ENCODE results near the gene KIR2DL3.
"Not testable (repeated sequence)": the region's sequence is repeated elsewhere in the genome, so short reads cannot be mapped to it uniquely, and the experiment has no call there.

Gene KIR2DL3

DNA sequence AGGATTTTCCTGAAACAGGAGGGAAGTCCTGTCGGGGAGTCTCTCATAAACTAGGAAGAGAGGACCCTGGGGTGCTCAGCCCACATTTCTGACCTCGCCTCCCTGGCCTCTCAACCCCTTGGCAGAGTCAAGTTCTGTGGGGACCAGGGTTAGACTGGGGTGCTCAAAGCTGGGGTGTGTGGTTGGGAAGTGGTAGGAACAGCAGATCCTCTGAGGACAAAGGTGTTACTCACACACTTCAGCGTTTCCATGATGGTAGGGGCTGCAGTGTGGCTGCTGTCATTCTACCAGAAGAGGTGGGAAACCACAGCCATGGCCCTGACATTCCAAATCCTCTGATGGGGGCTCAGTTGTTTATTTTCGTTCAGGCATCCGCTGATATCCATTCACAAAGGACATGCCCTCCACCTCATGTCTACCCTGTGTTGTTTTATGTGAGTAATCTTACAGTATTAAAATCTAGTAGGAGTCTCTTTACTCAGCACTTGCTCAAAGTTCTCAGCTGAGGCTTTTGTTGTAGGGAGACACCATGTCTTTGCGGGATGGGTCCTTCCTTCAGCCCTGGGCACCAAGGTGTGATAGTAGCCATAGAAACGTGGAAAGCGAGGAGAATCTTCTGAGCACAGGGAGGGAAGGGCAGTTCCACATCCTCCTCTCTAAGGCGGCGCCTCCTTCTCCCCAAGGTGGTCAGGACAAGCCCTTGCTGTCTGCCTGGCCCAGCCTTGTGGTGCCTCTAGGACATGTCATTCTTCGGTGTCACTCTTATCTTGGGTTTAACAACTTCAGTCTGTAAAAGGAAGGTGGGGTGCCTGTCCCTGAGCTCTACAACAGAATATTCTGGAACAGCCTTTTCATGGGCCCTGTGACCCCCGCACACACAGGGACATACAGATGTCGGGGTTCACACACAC lies 1.5 kb downstream of the KIR2DL3 start:
- no peak overlapping the region for H3K4me3 ChIP-seq (ENCODE audit: insufficient read depth in 1 of 2, low read depth in 1 of 2, low read length in 2 of 2)
- H3K79me1 ChIP-seq (replicated peaks; ENCODE audit: low read length, poor library complexity, severe bottlenecking) = no peaks in the 10 kb centered on the region
- no peak overlapping the region for H3K4me2 ChIP-seq (ENCODE audit: low read length, poor library complexity, severe bottlenecking)
- H2BK12ac ChIP-seq (ENCODE audit: low read length in 2 of 2) = no peak overlapping the region
- no peaks in the 10 kb centered on the region for H3K9me3 ChIP-seq (ENCODE audit: control insufficient read depth, low read length)
- no peak overlapping the region for H2BK5ac ChIP-seq (ENCODE audit: low read depth, low read length, poor library complexity, severe bottlenecking)
- no peak overlapping the region for H2AFZ ChIP-seq (ENCODE audit: low read depth, low read length)
- H2BK15ac ChIP-seq (ENCODE audit: low read depth, poor library complexity, severe bottlenecking) = no peak overlapping the region
- no peak overlapping the region for H3K14ac ChIP-seq (ENCODE audit: low read length in 2 of 2)
- no peaks in the 10 kb centered on the region for H3K4me1 ChIP-seq (ENCODE audit: control insufficient read depth, insufficient read depth, low read depth, low read length)
- no peak overlapping the region for H2AK5ac ChIP-seq (ENCODE audit: low read length, severe bottlenecking)
- no peak overlapping the region for H3K27ac ChIP-seq (ENCODE audit: low read length, poor library complexity, severe bottlenecking)
- no peak overlapping the region for H3K18ac ChIP-seq (ENCODE audit: low read depth in 1 of 2, low read length in 2 of 2)
- no peak overlapping the region for H2BK120ac ChIP-seq (ENCODE audit: low read depth, low read length)
- no peaks in the 10 kb centered on the region for H3K27me3 ChIP-seq (ENCODE audit: control insufficient read depth in 1 of 2, insufficient read depth in 1 of 2, low read length in 2 of 2)
- DNase-seq = no peak
- no peak overlapping the region for H4K8ac ChIP-seq (ENCODE audit: low read length)
- no peak overlapping the region for H4K91ac ChIP-seq (ENCODE audit: low read length)
- H3K23ac ChIP-seq (ENCODE audit: low read length in 2 of 2) = no peak overlapping the region
- WGBS = 50% methylated on average over 9 of the region's 13 CpGs
- H3K36me3 ChIP-seq (ENCODE audit: control insufficient read depth in 1 of 2, insufficient read depth in 2 of 2, low read depth in 1 of 2, low read length in 2 of 2) = no peaks in the 10 kb centered on the region
- no peak overlapping the region for H3K4ac ChIP-seq (ENCODE audit: low read depth in 1 of 2, low read length in 2 of 2)
- no peak overlapping the region for H3K9ac ChIP-seq (ENCODE audit: low read length)

DNA sequence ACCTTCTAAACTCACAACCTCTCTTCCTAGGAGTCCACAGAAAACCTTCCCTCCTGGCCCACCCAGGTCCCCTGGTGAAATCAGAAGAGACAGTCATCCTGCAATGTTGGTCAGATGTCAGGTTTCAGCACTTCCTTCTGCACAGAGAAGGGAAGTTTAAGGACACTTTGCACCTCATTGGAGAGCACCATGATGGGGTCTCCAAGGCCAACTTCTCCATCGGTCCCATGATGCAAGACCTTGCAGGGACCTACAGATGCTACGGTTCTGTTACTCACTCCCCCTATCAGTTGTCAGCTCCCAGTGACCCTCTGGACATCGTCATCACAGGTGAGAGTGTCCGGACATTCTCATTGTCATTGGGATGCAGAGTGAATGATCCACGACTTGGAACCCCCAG lies 3.6 kb downstream of the KIR2DL3 start:
- not testable (repeated sequence) for H3K9me3 ChIP-seq (ENCODE audit: control insufficient read depth, low read length); H2BK12ac ChIP-seq (ENCODE audit: low read length in 2 of 2); H3K4me1 ChIP-seq (ENCODE audit: control insufficient read depth, insufficient read depth, low read depth, low read length); H3K14ac ChIP-seq (ENCODE audit: low read length in 2 of 2); H3K4ac ChIP-seq (ENCODE audit: low read depth in 1 of 2, low read length in 2 of 2); H3K23ac ChIP-seq (ENCODE audit: low read length in 2 of 2); DNase-seq; H2BK5ac ChIP-seq (ENCODE audit: low read depth, low read length, poor library complexity, severe bottlenecking); H3K27me3 ChIP-seq (ENCODE audit: control insufficient read depth in 1 of 2, insufficient read depth in 1 of 2, low read length in 2 of 2); H2AFZ ChIP-seq (ENCODE audit: low read depth, low read length); H3K4me3 ChIP-seq (ENCODE audit: insufficient read depth in 1 of 2, low read depth in 1 of 2, low read length in 2 of 2); H2BK120ac ChIP-seq (ENCODE audit: low read depth, low read length); H3K18ac ChIP-seq (ENCODE audit: low read depth in 1 of 2, low read length in 2 of 2); H2BK15ac ChIP-seq (ENCODE audit: low read depth, poor library complexity, severe bottlenecking); H4K91ac ChIP-seq (ENCODE audit: low read length); H3K36me3 ChIP-seq (ENCODE audit: control insufficient read depth in 1 of 2, insufficient read depth in 2 of 2, low read depth in 1 of 2, low read length in 2 of 2); H4K8ac ChIP-seq (ENCODE audit: low read length); H2AK5ac ChIP-seq (ENCODE audit: low read length, severe bottlenecking); H3K27ac ChIP-seq (ENCODE audit: low read length, poor library complexity, severe bottlenecking); H3K9ac ChIP-seq (ENCODE audit: low read length); H3K79me1 ChIP-seq (replicated peaks; ENCODE audit: low read length, poor library complexity, severe bottlenecking); H3K4me2 ChIP-seq (ENCODE audit: low read length, poor library complexity, severe bottlenecking)
- 48% methylated on average over 5 of the region's 5 CpGs for WGBS

DNA sequence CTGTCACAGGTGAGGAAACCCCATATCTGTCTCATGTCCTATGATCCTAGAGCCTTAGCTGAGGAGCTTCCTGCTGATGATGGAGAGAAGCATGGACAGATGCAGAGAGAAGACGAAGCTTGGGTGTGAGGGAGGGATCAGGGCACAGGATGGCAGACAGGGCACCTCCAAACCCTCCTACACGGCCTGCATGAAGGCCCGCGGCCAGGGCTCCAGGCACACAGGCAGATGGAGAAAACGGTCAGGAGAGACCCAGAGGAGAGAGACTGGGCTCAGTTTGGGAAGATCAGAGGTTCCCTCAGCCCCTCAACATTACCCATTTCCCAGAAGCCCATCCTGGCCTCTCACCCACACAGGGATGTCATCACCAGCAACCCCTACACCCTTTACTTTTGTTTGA lies 5.8 kb downstream of the KIR2DL3 start:
- H3K4me2 ChIP-seq (ENCODE audit: low read length, poor library complexity, severe bottlenecking); H3K9me3 ChIP-seq (ENCODE audit: control insufficient read depth, low read length); H4K8ac ChIP-seq (ENCODE audit: low read length); DNase-seq; H2BK5ac ChIP-seq (ENCODE audit: low read depth, low read length, poor library complexity, severe bottlenecking); H3K23ac ChIP-seq (ENCODE audit: low read length in 2 of 2); H3K14ac ChIP-seq (ENCODE audit: low read length in 2 of 2); H2AK5ac ChIP-seq (ENCODE audit: low read length, severe bottlenecking); H2BK12ac ChIP-seq (ENCODE audit: low read length in 2 of 2); H3K4ac ChIP-seq (ENCODE audit: low read depth in 1 of 2, low read length in 2 of 2); H3K36me3 ChIP-seq (ENCODE audit: control insufficient read depth in 1 of 2, insufficient read depth in 2 of 2, low read depth in 1 of 2, low read length in 2 of 2); H3K27me3 ChIP-seq (ENCODE audit: control insufficient read depth in 1 of 2, insufficient read depth in 1 of 2, low read length in 2 of 2); H3K79me1 ChIP-seq (replicated peaks; ENCODE audit: low read length, poor library complexity, severe bottlenecking); H3K4me3 ChIP-seq (ENCODE audit: insufficient read depth in 1 of 2, low read depth in 1 of 2, low read length in 2 of 2); H2BK15ac ChIP-seq (ENCODE audit: low read depth, poor library complexity, severe bottlenecking); H2BK120ac ChIP-seq (ENCODE audit: low read depth, low read length); H2AFZ ChIP-seq (ENCODE audit: low read depth, low read length); H4K91ac ChIP-seq (ENCODE audit: low read length); H3K4me1 ChIP-seq (ENCODE audit: control insufficient read depth, insufficient read depth, low read depth, low read length); H3K18ac ChIP-seq (ENCODE audit: low read depth in 1 of 2, low read length in 2 of 2); H3K27ac ChIP-seq (ENCODE audit: low read length, poor library complexity, severe bottlenecking); H3K9ac ChIP-seq (ENCODE audit: low read length): not testable (repeated sequence)
- 14% methylated on average over 1 of the region's 5 CpGs for WGBS

DNA sequence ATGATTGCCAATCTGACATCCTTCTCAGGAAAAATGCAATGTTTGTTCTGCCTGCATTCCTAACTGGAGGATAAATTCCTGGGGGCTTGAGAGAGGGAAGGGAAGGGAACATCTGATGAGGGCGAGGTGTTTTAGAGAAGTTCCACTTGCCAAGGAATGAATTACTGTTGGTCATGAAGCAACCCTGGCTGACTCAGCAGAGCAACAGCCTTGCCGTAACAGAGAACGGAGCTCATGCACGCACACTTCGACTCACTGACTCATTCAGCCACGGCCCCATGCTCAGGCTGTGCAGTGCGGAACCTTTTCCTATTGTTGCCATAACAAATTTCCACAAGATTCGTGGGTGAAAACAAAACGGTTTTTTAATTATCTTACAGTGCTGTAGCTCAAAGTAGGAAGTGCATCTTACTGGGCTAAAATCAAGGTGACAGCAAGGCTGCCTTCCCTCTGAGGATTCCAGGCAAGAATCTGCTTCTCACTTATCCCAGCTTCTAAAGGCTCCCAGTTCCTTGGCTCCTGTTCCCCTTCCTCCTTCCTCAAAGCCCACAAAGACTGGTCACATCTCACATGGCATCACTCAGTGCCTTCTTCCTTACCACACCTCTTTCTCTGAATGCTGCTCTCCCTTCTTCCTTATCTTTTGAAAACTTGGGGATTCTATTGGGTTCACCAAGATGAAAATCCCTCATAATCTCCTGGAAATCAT lies 9.5 kb downstream of the KIR2DL3 start:
- H2BK5ac ChIP-seq (ENCODE audit: low read depth, low read length, poor library complexity, severe bottlenecking); H2BK15ac ChIP-seq (ENCODE audit: low read depth, poor library complexity, severe bottlenecking); H3K4me3 ChIP-seq (ENCODE audit: insufficient read depth in 1 of 2, low read depth in 1 of 2, low read length in 2 of 2); H3K23ac ChIP-seq (ENCODE audit: low read length in 2 of 2); H3K36me3 ChIP-seq (ENCODE audit: control insufficient read depth in 1 of 2, insufficient read depth in 2 of 2, low read depth in 1 of 2, low read length in 2 of 2); H2BK120ac ChIP-seq (ENCODE audit: low read depth, low read length); H2BK12ac ChIP-seq (ENCODE audit: low read length in 2 of 2); H3K4ac ChIP-seq (ENCODE audit: low read depth in 1 of 2, low read length in 2 of 2); H3K4me2 ChIP-seq (ENCODE audit: low read length, poor library complexity, severe bottlenecking); H3K9ac ChIP-seq (ENCODE audit: low read length); H4K8ac ChIP-seq (ENCODE audit: low read length); H3K79me1 ChIP-seq (replicated peaks; ENCODE audit: low read length, poor library complexity, severe bottlenecking); H4K91ac ChIP-seq (ENCODE audit: low read length); H3K4me1 ChIP-seq (ENCODE audit: control insufficient read depth, insufficient read depth, low read depth, low read length); H3K14ac ChIP-seq (ENCODE audit: low read length in 2 of 2); H2AK5ac ChIP-seq (ENCODE audit: low read length, severe bottlenecking); H3K18ac ChIP-seq (ENCODE audit: low read depth in 1 of 2, low read length in 2 of 2); H3K27ac ChIP-seq (ENCODE audit: low read length, poor library complexity, severe bottlenecking); DNase-seq; H3K27me3 ChIP-seq (ENCODE audit: control insufficient read depth in 1 of 2, insufficient read depth in 1 of 2, low read length in 2 of 2); H2AFZ ChIP-seq (ENCODE audit: low read depth, low read length); H3K9me3 ChIP-seq (ENCODE audit: control insufficient read depth, low read length): not testable (repeated sequence)
- WGBS = 78% methylated on average over 5 of the region's 9 CpGs

Measured in mesenchymal stem cell (in vitro differentiated cells and primary cell).